HG03196 (cell line): ENCODE data around the gene UNC13B.
"Not testable (repeated sequence)": the region's sequence is repeated elsewhere in the genome, so short reads cannot be mapped to it uniquely, and the experiment has no call there.

Experiments
- ATAC-seq: cut with Tn5 transposase; IDR thresholded peaks from one replicate; pipeline ENCODE4 v1.9.1; 2021; ENCODE audit not compliant: unreplicated experiment

UNC13B gene

GRCh38 chr9:35161713-35162604 is at the start of gene UNC13B:
TSS of gene UNC13B (plus strand) at chr9:35162009. CDS start at chr9:35162284, 275 bp downstream.
- ATAC-seq: peak; percentile 53

DNA sequence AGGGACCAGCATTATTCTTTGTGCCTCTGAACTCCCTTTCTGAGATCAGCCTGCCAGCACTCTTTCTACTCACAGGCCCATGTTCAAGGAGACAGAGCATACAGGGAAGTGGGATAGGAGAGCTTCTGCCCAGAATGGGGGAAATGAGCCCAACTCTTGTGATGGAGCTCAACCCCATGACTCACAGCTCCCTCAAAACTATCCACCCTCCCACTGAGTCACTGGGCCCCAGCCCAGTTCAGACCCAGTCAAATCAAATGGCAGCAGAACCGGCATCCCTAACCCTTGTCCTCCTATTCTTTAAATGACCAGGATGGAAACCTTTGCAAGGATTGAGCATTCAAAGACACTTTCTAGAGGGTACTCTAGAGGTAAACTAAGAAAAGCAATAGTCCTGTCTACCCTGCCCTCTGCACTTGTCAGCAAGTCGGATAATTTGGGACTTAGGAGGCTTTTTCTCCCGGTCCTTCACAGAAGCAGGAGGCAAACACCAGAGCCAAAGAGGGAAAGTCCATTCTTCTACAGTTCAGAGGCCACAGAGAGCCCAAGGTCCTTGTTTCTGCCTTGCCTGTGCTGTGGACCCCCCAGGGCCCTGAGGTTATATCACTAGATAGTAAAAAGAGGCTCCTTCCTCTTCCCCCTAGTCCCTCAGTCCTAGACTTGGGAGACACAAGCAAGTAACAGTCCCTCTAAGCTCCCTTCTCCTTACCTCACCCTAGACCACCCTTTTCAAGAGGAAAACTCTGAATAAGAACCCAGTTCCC is 49.4 kb upstream of the UNC13B start:
- no peak for ATAC-seq

GRCh38 chr9:35114113-35114839 is 47.5 kb upstream of the UNC13B start:
- no peak for ATAC-seq

DNA sequence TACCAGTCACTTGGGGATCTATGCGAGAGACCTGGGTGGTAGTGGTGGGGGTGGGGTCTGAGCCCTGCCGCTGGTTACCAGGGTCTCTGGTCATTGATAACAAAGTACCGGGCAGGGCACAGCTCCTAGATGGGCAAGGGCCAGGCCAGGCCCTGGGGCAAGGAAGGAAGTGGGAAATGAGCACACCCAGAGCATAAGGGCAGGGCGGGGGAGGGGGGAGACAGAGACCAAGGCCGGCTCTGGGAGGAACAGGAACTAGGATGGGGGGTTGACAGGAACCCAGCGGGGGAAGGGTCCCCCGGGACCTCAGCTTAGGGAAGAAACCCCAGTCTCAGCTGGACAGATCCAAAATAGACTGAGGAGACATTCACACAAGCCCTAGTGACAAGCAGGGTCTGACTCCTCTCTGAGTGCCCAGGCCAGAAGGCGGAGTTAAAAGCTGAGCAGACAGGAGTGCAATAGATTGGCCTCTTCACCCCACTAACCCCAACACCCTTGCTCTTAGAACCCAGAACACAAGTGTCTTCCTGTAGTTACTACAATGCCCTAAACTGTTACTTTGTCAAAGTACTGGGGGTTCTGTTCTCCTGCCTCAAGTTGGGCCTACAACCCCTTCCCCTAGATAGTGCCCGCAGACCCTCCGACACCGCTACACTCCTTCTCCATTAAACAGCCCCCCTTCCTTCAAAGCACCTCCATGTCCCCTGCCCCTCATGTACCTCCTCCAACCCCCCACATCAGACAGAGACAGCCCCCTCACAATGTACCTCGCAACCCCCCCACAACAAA is 46.8 kb upstream of the UNC13B start:
- ATAC-seq: no peak

GRCh38 chr9:35115680-35116538 is 45.9 kb upstream of the UNC13B start, which contains the start of gene ATOSB:
TSS of gene ATOSB (minus strand) at chr9:35115862. CDS start at chr9:35108274, 7,588 bp downstream.
- ATAC-seq: peak; percentile 56

- no peak for ATAC-seq
Observed at GRCh38 chr9:35116539-35116897, 45.3 kb upstream of the UNC13B start.

DNA sequence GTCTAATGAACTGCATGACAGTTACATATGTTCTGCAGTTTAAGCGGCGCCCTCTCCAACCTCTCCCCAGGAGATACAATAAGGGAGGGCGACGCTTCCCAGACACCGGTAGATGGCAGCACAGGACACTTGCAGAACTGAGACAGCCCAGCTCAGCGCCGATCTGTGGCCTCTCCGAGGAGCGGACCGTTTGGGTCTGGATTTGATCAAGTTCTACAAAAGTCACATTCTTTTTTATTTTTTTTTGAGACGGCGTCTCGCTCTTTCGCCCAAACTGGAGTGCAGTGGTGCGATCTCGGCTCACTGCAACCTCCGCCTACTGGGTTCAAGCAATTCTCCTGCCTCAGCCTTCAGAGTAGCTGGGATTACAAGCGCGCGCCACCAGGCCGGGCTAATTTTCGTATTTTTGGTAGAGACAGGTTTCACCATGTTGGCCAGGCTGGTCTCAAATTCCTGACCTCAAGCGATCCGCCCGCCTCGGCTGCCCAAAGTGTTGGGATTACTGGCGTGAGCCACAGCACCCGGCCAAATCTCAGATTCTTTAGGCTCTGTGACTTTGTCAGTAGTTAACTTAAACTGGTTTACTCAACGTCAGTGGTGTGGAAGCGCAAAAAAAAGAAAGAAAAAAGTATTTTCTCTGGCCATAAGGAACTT is 44.8 kb upstream of the UNC13B start:
- peak; percentile 50 for ATAC-seq

GRCh38 chr9:35134920-35135319 is 26.9 kb upstream of the UNC13B start:
- no peak for ATAC-seq

- ATAC-seq: no peak
Observed at GRCh38 chr9:35135988-35136387, 25.8 kb upstream of the UNC13B start.

- no peak for ATAC-seq
Observed at GRCh38 chr9:35136866-35137265, 24.9 kb upstream of the UNC13B start.

- no peak for ATAC-seq
Observed at GRCh38 chr9:35140093-35140492, 21.7 kb upstream of the UNC13B start.

- ATAC-seq: no peak
Observed at GRCh38 chr9:35142037-35142436, 19.8 kb upstream of the UNC13B start.

DNA sequence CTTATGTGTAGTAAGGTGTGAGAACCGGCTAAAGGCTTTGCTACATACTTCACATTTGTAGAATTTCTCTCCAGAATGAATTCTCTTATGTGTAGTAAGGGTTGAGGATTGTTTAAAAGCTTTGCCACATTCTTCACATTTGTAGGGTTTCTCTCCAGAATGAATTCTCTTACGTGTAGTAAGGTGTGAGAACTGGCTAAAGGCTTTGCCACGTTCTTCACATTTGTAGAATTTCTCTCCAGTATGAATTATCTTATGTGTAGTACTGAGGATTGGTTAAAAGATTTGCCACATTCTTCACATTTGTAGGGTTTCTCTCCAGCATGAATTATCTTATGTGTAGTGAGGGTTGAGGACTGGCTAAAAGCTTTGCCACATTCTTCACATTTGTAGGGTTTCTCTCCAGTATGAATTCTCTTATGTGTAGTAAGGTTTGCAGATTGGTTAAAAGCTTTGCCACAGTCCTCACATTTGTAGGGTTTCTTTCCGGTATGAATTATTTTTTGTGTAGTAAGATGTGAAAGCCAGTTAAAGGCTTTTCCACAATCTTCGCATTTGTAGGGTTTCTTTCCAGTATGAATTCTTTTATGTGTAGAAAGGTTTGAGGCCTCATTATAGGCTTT is 13.8 kb upstream of the UNC13B start:
- not testable (repeated sequence) for ATAC-seq

DNA sequence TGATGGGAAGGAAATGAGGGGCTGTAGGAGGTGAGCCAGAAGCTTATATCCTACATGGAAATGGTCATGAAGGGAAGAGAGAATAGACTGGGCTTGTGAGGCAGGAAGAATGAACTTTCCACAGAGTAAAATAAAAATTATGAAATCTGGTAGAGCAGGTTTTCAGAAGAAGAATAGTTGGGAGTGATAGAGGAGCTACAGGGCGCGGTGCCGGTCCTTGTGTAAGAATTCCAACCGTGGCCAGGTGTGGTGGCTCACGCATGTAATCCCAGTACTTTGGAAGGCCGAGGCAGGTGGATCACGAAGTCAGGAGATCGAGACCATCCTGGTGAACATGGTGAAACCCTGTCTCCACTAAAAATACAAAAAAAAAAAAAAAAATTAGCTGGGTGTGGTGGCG is 8.9 kb upstream of the UNC13B start:
- no peak for ATAC-seq

DNA sequence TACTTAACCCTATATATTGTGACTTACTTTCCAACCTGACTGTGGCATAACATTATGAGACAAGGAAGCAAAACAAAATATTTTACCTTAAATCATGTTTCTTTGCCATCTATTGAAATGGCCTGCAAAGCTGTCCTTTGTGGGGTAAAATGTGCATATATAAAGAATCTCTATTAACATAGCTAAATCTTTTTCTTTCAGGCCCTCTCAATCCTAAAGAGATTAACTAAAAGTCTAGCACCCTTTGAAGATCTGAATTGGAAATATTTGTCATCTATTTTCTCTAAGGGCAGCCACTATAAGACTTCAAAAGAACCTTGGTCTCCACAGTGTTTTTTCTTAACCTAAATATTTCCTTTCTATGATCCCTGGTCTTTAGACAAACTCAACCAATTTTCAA is 5.0 kb upstream of the UNC13B start:
- no peak for ATAC-seq

GRCh38 chr9:35157836-35158235 is 4.0 kb upstream of the UNC13B start:
- ATAC-seq: not testable (repeated sequence)

DNA sequence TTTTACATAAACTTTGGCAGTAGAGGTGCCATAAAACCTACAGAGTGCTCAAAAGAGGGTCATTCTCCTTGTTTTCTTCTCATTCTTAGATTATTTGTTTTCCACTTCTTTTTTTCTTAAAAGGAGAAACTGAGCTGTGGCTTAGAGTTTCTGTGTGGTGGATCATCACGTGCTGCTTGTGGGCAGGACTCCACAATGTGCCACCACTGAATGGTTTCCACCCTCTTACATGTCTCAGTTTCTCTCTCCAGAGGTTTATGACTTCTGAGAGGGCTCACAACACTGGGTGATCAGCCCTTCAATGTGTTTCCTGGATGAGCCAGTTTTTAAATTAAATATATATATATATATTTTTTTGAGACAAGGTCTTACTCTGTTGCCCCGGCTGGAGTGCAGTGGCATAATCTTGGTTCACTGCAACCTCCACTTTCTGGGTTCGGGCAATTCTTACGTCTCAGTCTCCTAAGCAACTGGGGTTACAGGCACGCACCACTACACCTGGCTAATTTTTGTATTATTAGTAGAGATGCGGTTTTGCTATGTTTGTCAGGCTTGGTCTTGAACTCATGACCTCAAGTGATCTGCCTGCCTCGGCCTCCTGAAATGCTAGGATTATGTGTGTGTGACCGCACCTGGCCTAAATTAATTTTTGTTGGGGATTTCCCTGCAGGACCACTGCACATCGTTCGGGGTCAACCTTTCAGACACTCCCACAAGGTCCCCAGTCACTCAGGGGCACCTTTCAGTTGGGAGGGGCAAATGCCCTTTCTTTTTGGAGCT is 3.1 kb upstream of the UNC13B start:
- no peak for ATAC-seq
